PFSK-1 (cell line): ENCODE results near the gene FEV.

Experiments used
- POLR2AphosphoS5 ChIP-seq: IDR thresholded peaks from 2 replicates; pipeline ENCODE4 v1.6.1; 2012; ENCODE audit warnings: low read depth, mild to moderate bottlenecking, control low read depth, low read length, moderate library complexity
- TAF1 ChIP-seq: IDR thresholded peaks from 2 replicates; pipeline ENCODE4 v1.6.1; 2012; ENCODE audit warnings: low read length, control low read depth, borderline replicate concordance; ENCODE audit not compliant: insufficient read depth
- TF ChIP-seq, protein P1 (sequence below), 2 experiments: IDR thresholded peaks; 2 replicates each; pipeline versions ENCODE4 v1.6.1 to v1.8.0; 2011 to 2012; ENCODE audit warnings: low read depth in 2 of 2, low read length in 2 of 2, control low read depth in 1 of 2, inconsistent platforms in 1 of 2, mild to moderate bottlenecking in 1 of 2, moderate library complexity in 1 of 2; ENCODE audit not compliant: insufficient read depth in 1 of 2

DNA sequence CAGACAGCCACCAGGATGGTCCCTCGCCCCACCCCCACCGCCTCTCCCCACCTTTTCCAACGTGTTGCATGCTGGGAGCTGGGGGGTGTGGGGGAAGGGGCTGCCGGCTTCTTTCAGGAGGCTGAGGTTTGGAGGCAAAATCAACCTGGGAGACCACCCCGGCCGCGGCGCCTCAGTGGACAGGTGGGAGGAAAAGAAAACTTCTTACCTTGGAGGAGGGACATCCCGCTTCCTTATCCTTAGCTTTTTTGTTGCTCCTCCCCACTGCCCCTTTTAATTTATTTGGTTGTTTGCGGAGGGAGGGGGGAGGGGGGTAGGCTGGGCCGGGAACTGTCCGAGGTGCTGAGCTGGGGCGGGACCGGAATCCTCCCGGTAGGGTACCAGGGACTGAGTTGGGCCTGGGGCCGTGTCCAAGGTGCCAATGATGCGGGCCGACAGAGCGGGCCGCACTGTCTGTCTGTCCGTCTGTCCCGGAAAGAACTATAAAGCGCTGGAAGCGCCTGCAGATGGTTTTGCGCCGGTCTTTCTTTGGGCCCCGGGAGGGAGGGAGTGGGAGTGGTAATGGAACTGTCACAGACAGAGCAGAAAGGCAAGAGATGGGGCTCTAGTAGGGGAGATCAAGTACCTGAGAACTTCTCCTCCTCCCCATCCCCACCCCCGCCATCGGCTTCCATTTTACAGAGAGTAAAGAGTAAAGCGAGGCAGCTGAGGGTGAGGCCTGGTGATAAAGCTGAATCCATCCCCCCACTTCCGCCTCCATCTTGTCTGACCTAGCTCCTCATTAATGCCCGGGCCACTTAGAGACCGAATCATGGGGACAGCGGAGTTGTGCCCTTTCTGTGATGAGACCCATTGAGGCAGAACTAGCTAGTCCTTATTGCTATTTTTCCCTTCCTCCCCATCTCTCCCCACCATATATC, 23.1 kb downstream of the FEV start:
- TF ChIP-seq, protein P1, sequence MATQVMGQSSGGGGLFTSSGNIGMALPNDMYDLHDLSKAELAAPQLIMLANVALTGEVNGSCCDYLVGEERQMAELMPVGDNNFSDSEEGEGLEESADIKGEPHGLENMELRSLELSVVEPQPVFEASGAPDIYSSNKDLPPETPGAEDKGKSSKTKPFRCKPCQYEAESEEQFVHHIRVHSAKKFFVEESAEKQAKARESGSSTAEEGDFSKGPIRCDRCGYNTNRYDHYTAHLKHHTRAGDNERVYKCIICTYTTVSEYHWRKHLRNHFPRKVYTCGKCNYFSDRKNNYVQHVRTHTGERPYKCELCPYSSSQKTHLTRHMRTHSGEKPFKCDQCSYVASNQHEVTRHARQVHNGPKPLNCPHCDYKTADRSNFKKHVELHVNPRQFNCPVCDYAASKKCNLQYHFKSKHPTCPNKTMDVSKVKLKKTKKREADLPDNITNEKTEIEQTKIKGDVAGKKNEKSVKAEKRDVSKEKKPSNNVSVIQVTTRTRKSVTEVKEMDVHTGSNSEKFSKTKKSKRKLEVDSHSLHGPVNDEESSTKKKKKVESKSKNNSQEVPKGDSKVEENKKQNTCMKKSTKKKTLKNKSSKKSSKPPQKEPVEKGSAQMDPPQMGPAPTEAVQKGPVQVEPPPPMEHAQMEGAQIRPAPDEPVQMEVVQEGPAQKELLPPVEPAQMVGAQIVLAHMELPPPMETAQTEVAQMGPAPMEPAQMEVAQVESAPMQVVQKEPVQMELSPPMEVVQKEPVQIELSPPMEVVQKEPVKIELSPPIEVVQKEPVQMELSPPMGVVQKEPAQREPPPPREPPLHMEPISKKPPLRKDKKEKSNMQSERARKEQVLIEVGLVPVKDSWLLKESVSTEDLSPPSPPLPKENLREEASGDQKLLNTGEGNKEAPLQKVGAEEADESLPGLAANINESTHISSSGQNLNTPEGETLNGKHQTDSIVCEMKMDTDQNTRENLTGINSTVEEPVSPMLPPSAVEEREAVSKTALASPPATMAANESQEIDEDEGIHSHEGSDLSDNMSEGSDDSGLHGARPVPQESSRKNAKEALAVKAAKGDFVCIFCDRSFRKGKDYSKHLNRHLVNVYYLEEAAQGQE (IDR thresholded peaks at IDR 0.05; ENCODE audit: insufficient read depth in 1 of 2, low read depth in 2 of 2, low read length in 2 of 2), result peak; percentile 87 to 91
- no peak for TF ChIP-seq TAF1
- no peak for TF ChIP-seq POLR2AphosphoS5
